Smooth muscle cell (in vitro differentiated cells): ENCODE data around the gene PABPN1L. TPM values are rescaled to one million over a fixed set of nuclear protein-coding genes. Genes with fewer than 3 reads are reported as not detected.

ENCODE experiments used
- DNase-seq: peaks from one replicate; lab custom pipeline; 2025; ENCODE audit not compliant: unreplicated experiment; lab: John Stamatoyannopoulos, UW
- H2AFZ ChIP-seq: fragments of 200-600 bp; sonication (generic); 2 replicates; pipeline ENCODE4 v1.6.0; 2016; ENCODE audit warnings: antibody characterized with exemption, low read depth, mild to moderate bottlenecking
- H3F3A ChIP-seq: fragments of 200-600 bp; sonication (generic); 2 replicates; pipeline ENCODE4 v1.6.0; 2017; ENCODE audit warnings: antibody characterized with exemption, low read depth
- H3K27ac ChIP-seq: fragments of 200-600 bp; sonication (generic); 2 replicates; pipeline ENCODE4 v1.5.1; 2016; ENCODE audit warnings: low read depth, mild to moderate bottlenecking
- H3K27me3 ChIP-seq: fragments of 200-600 bp; sonication (generic); 2 replicates; pipeline ENCODE4 v1.6.1; 2016; ENCODE audit warnings: low read depth, mild to moderate bottlenecking
- H3K36me3 ChIP-seq: fragments of 200-600 bp; sonication (generic); 2 replicates; pipeline ENCODE4 v1.5.1; 2016; ENCODE audit warnings: low read depth
- H3K4me1 ChIP-seq: fragments of 200-600 bp; sonication (generic); 2 replicates; pipeline ENCODE4 v1.5.1; 2016; ENCODE audit warnings: low read depth
- H3K4me2 ChIP-seq: fragments of 200-600 bp; sonication (generic); 2 replicates; pipeline ENCODE4 v1.6.0; 2016; ENCODE audit warnings: mild to moderate bottlenecking
- H3K4me3 ChIP-seq: fragments of 200-600 bp; sonication (generic); 2 replicates; pipeline ENCODE4 v1.5.1; 2016; ENCODE audit warnings: mild to moderate bottlenecking
- H3K79me2 ChIP-seq: fragments of 200-600 bp; sonication (generic); 2 replicates; pipeline ENCODE4 v1.6.0; 2016; ENCODE audit warnings: low read depth, mild to moderate bottlenecking
- H3K9ac ChIP-seq: fragments of 200-600 bp; sonication (generic); 2 replicates; pipeline ENCODE4 v1.6.0; 2016; ENCODE audit warnings: low read depth
- H3K9me3 ChIP-seq: fragments of 200-600 bp; sonication (generic); replicated peaks from 2 replicates; pipeline ENCODE4 v1.5.1; 2016; ENCODE audit warnings: low read depth
- H4K20me1 ChIP-seq: fragments of 200-600 bp; sonication (generic); 2 replicates; pipeline ENCODE4 v1.6.0; 2016; ENCODE audit warnings: low read depth
- CTCF ChIP-seq: fragments of 200-600 bp; sonication (generic); IDR thresholded peaks from 2 replicates; pipeline ENCODE4 v1.5.1; 2017; ENCODE audit warnings: borderline replicate concordance, mild to moderate bottlenecking, antibody characterized with exemption; ENCODE audit not compliant: insufficient read depth, poor library complexity, severe bottlenecking
- WGBS: methylation state at CpG from one replicate; pipeline ENCODE4 v1.1.7; 2016; ENCODE audit warnings: low lambda C conversion rate; 5-methylcytosine and 5-hydroxymethylcytosine counted together
- polyA plus RNA-seq: library from polyadenylated mRNA; unstranded; fragments of >200 nt; fragmentation: Nextera tagmentation; extraction: Ambion mirVana; gene quantifications from 2 replicates; pipeline ENCODE4 v1.2.1, GENCODE V29; 2016
- total RNA-seq: library from RNA; depleted of rRNA; stranded (reverse); fragments of >200 nt; gene quantifications from 2 replicates; pipeline ENCODE4 v1.2.3, GENCODE V29; 2014

The PABPN1L gene
- total and polyA plus RNA-seq, 2 experiments from 2014 or later = not detected

DNA sequence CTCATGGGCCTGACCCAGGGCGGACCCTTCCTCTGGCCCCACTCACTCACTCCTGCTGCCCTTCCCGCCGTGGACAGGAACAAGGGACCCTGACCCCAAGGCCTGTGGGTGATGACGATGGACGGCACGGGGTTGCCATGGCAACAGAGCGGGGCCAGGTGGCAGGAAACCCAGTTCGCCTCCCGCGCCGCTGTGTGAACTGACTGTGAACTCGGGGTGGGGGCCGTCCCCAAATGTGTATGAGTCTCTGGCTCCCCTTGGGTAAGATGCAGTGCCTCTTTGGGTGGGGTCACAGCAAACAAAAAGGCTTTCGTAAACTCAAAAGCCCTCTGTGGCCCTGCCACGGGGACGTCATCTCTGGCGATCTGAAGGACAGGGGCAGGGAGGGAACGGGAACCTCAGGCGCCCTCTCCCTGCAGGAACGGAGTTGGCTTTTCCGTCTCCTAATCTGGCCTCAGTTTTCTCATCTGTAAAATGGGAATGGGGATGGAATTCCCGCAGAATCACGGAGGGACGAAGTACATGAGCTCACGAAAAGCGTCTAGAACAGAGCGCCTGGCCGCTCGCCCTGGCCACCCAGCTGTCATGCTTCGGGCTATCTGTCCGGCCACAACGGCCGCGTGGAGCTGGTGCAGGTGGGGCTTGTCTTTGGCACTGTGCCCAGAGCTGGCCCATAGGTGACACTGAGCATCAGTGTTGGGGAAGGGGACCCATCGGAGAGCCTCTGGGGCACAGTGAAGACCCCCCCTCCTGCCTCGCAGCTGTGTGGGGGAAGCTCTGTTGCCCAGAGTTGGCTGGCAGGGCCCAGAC lies 44.9 kb upstream of the PABPN1L start:
- no peaks in the 10 kb centered on the region for H3K27me3 ChIP-seq
- no peaks in the 10 kb centered on the region for H3K36me3 ChIP-seq
- no peak for TF ChIP-seq CTCF
- no peaks in the 10 kb centered on the region for H4K20me1 ChIP-seq
- H2AFZ ChIP-seq = no peak overlapping the region
- DNase-seq = no peak
- H3K79me2 ChIP-seq = no peaks in the 10 kb centered on the region
- H3F3A ChIP-seq = no peaks in the 10 kb centered on the region
- H3K4me1 ChIP-seq = no peaks in the 10 kb centered on the region
- no peak overlapping the region for H3K9ac ChIP-seq
- no peak overlapping the region for H3K4me3 ChIP-seq
- 92% methylated on average over 36 of the region's 36 CpGs for WGBS
- no peak overlapping the region for H3K27ac ChIP-seq
- H3K9me3 ChIP-seq = no peaks in the 10 kb centered on the region
- H3K4me2 ChIP-seq = no peak overlapping the region

DNA sequence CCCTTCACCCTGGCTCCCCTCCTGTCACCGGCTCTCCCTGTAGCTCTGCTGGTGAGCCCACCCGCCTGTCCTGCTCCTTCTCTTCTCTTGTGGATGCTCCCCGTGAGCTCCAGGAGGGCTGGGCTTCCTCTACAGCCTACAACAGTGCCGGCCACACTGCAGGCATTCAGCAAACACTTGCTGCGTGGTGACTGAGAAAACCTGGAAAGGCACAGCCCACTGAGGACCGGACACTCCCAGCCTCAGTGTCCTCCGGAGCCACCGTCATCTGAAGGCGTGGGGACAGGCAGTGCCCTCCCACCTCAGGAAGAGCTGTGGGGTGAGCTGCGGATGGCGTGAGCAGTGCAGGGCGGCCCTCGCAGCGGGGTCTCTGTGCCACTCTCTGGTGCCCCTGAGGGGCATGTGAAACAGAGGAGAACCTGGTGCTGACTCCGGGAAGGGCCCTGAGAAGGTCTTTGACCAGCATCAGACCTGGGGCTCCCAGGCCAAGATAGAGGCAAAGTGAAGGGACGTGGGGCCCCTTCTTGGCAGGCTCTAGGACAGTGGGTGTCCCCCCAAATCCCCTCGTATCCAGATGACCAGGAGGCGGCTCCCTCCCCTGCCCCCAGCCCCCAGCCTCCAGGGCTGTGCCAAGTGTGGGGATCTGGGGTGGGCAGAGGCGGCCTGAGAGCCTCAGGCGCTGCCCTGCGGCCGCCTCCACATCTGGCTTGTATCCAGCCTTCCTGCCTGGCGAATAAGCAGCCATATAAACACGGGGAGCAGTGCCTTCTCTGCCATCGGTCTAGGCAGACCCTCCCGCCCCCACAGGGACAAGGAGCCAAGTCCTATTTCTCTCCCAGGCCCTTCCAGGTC lies 44.0 kb upstream of the PABPN1L start:
- no peak overlapping the region for H2AFZ ChIP-seq

GRCh38 chr16:88909431-88910210 lies 43.2 kb upstream of the PABPN1L start:
- no peak overlapping the region for H3K4me2 ChIP-seq
- whole genome bisulfite sequencing = 86% methylated on average over 44 of the region's 44 CpGs
- H3K27me3 ChIP-seq = no peaks in the 10 kb centered on the region
- no peak for TF ChIP-seq CTCF
- no peak overlapping the region for H2AFZ ChIP-seq
- no peak overlapping the region for H3K4me3 ChIP-seq
- no peaks in the 10 kb centered on the region for H3K36me3 ChIP-seq
- no peak for DNase-seq
- H3F3A ChIP-seq = no peaks in the 10 kb centered on the region
- H3K9me3 ChIP-seq = no peaks in the 10 kb centered on the region
- no peak overlapping the region for H3K27ac ChIP-seq
- no peak overlapping the region for H3K9ac ChIP-seq
- H4K20me1 ChIP-seq = no peaks in the 10 kb centered on the region
- no peaks in the 10 kb centered on the region for H3K79me2 ChIP-seq
- no peaks in the 10 kb centered on the region for H3K4me1 ChIP-seq

More for the DNA sequence above, 44.0 kb upstream of the PABPN1L start:
- H3K27me3 ChIP-seq = no peaks in the 10 kb centered on the region
- DNase-seq = no peak
- H3K36me3 ChIP-seq = no peaks in the 10 kb centered on the region
- TF ChIP-seq CTCF = no peak
- no peak overlapping the region for H3K9ac ChIP-seq
- H3K79me2 ChIP-seq = no peaks in the 10 kb centered on the region
- WGBS = 74% methylated on average over 26 of the region's 26 CpGs
- H3K4me2 ChIP-seq = no peak overlapping the region
- H3K4me3 ChIP-seq = no peak overlapping the region
- no peaks in the 10 kb centered on the region for H4K20me1 ChIP-seq
- H3K4me1 ChIP-seq = no peaks in the 10 kb centered on the region
- no peaks in the 10 kb centered on the region for H3F3A ChIP-seq
- H3K27ac ChIP-seq = no peak overlapping the region
- H3K9me3 ChIP-seq = no peaks in the 10 kb centered on the region
